ENCODE data around the gene VMO1.
"Not testable (repeated sequence)": the region's sequence is repeated elsewhere in the genome, so short reads cannot be mapped to it uniquely, and the experiment has no call there.

Gene VMO1, protein sequence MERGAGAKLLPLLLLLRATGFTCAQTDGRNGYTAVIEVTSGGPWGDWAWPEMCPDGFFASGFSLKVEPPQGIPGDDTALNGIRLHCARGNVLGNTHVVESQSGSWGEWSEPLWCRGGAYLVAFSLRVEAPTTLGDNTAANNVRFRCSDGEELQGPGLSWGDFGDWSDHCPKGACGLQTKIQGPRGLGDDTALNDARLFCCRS

DNA sequence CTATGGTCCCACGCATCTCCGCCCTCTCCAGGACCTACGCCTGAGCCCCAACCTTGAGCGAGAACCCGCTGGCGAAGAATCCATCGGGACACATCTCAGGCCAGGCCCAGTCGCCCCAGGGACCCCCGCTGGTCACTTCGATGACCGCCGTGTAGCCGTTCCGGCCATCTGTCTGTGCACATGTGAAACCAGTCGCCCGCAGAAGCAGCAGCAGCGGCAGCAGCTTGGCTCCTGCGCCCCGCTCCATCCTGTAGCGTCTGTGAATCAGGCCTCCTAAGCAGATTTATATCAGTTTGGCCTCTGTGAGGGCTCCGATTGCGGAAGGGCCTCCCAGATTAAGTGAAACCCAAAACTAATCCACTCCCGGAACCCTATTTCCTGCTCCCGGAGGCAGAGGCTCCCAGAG lies at the start of gene VMO1:
TSS of gene VMO1 (minus strand) at position 259 of the 406 bp plus-strand sequence. CDS start at position 247, 12 bp downstream.
- DNase-seq: no peak

DNA sequence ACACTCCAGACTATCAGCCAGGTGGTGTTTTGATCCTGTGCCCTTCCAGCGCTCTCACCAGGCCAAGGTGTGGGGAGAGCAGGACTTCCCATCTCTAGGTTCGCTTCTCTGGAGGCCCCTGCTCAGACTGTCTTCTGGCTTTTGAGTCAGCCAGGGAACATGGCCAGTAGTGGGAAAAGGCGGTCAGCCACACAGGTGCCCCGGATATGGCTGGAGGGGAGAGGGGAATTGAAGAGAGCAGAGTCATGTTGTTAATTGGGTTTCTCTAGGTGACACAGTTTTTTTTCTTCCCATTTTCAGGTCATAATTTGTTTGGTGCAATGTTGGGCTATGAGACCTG lies 48.5 kb upstream of the VMO1 start:
- DNase-seq: no peak

DNA sequence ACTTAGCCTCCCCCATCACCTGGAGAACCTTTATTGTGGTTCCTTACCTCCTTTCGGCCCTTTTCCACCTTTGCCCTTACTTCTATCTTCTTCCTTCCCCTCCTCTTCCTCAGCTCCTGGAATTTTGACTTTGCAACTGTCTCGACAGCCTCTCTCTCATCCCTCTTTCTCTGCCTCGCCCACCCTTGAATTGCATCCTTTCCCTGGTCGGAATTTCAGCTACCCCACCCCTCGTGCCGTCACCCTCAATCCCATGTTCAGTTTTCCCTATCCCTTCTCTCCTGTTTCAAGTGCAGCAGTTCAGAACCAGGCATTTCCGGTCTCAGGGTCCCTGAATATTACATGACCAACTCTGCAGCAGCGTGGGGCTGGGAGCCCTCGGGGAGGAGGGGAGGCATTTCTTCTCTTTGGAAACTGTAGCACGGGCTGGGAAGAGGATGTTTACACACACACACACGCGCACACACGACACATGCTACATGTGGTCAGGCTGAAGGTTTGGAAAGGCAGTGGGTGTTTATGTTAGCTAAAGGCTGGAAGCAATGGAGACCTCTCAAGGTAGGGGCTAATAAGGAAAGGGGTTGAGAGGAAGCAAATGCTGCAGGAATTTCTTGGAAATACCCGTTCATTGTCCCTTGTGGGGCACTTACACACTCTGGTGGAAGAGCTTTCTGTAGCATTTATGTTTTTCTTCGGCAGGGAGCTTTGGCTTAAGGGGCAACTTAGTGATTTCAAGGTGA lies 47.9 kb upstream of the VMO1 start:
- peak; percentile 34 for DNase-seq

DNA sequence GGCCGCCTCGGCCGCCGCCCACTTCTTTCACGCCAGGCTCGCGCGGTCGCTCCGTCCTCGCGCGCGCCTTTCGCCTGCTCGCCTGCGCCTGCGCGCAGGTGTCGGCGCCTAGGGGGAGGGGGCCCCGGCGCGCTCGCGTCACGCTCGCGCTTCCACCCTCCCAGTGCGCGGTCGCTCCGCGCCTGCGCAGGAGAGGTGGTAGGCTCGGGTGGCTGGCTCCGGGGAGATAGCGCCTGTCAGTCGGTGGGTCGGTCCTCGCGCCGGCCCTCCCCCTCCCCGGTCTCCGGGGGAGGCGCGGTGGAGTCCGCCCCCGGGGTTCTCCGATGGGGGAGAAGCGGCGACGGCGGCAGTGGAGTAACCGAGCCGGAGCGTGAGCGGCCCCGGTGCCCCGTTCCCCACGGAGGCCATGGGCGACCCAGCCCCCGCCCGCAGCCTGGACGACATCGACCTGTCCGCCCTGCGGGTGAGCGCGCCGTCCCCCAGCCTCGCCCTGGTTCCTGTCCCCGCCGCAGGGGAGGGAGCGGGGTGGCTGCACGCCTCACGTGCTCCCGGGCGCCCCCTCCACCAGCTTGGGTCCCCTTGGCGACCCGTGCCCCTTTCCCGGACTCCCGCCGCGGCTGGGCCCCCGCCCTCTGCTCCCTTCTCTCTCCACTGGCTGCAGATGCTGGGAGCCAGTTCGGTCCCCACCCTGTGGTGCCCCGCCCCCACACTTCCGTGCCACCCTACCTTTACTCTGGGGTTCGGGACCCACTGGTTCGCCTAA lies 47.2 kb upstream of the VMO1 start, which contains the start of gene MINK1:
TSS of gene MINK1 (plus strand) at position 163 of the 763 bp plus-strand sequence. CDS start at position 407, 244 bp downstream.
- peak; percentile 88 for DNase-seq

DNA sequence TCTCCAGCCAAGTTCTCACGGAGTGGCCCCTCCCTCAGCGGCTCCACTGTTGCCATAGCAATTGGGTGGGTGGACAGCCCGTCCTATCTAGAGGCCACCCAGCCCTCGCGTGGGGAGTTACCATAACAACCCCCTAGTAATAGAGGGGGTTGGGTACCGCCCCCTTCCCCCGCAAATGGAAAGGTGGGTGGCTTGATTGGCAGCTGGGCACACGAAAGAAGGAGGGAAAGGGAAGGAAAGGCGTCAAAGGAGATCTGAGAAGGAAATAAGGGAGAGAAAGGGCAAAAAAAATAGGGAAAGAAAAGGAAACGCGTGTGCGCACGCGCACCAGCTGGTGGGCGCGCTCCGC lies 46.6 kb upstream of the VMO1 start:
- not testable (repeated sequence) for DNase-seq

DNA sequence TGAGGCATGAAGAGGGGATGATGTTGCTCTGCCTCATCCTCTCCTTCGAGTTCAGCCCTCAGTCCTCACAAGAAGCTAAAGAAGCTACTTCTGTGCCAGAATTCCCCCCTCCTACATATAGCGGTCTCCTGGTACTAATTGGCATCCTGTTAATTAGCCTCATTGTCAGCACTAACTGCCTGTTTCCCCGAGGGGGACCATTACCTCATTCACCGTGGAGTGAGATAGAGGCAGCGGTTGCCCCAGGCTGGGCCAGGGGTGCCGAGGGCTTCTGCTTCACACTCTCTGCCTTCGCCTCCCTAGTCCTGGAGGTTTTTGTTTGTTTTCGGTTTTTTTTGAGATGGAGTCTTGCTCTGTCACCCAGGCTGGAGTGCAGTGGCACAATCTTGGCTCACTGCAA lies 41.2 kb upstream of the VMO1 start:
- no peak for DNase-seq

DNA sequence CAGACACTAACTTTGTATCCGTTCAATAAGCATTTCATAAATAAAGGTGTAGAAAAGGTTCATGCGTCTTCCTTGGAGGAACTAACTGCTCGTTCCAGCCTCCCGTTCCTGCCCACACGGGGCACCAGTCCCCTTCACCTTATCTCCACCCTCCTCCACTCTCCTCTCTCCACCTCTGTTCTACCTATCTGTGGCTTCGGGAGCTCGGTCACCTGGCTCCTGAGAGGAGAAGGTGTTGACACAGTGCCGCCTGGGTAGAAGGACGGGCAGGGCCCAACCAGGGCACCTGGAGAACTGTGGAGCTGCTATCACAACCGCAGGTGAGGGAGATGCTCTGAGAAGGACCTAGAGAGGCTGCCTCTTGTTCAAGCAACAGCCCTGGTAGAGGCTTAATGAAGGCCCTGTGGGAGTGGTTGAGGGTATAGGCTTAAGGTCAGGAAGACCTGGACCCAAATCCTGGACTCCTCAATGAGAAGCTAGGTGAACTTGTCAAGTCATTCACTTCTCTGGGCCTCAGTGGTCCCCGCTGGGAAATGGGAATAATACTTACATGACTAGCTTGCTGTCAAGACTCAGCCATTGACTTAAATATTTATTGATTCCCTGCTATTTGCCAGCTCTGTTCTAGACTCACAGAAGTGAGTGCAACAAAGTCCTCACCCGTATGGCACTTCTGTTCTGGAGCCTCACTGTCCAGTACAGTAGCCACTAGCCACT lies 37.4 kb upstream of the VMO1 start:
- DNase-seq: no peak

DNA sequence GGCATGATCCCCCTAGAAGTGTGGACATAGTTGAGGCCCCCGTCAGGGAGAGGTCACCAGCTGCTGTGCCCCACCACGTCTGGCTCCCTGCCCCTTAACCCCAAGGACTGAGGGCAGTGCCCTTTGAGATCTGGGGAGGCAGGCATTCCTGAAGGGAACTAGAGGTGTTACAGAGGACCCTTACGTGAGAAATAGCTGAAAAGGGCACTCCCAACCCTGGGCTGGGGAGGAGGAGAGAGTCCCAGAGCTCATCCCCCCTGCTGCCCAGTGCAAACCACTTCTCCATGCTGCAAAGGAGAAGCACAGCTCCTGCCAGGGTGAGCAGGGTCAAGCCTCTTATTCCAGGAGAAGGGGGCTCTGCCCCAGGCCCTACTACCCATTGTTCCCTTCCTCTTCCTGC lies 36.7 kb upstream of the VMO1 start:
- no peak for DNase-seq

DNA sequence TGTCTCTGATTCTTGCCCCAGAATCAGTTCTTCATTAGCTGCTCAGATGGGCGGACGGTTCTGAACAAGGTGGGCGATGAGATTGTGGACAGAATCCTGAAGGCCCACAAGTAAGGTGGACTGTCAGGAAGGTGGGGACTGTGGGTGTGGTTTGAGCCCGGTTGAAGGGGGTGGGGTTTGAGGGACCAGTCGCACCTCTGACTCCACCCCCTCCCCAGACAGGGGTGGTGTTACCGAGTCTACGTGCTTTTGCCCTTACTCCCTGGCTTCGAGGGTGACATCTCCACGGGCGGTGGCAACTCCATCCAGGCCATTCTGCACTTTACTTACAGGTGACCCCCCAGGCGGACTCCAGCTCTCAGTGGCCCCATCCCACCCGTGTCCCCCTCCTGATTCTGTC lies 32.1 kb upstream of the VMO1 start:
- DNase-seq: no peak

DNA sequence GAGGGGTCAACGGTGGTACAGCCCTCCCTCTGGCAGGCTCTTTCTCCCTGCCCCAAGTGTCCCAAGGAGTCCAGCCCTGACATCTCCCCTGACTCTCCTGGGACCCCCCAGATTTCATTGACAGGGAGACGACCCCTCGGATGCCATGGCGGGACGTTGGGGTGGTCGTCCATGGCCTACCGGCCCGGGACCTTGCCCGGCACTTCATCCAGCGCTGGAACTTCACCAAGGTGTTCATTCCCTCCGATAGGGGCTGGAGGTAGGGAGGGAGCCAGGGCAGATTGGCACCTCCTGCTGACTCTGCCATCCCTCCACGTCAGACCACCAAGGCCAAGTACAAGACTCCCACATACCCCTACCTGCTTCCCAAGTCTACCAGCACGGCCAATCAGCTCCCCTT lies 30.7 kb upstream of the VMO1 start:
- DNase-seq: no peak

DNA sequence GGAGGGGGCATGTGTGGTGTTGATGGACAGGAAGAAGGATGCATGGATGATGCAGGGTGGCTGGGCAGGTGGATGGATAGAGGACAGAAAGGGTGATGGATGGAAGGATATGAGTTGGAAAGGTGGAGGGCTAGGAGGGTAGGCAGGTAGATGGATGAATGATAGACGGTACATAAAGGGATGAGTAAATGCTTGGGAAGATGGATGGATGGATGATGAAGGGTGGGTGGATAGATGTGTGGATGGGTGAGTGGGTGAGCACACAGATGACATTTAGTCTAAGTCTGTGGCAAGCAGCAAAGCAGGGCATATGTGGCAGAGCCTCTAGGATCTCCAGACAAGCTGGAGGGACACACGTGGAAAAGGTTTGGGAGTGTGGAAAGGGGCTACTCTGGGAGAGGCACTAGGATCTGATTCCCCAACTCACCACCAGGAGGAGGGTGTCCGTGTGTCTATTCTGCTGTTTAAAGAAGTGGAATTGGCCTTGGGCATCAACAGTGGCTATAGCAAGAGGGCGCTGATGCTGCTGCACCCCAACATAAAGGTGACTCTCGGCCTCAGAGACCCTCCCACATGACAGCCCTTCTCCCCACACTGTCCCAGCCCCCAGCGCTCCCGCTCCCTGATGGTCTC lies 29.0 kb upstream of the VMO1 start:
- no peak for DNase-seq

DNA sequence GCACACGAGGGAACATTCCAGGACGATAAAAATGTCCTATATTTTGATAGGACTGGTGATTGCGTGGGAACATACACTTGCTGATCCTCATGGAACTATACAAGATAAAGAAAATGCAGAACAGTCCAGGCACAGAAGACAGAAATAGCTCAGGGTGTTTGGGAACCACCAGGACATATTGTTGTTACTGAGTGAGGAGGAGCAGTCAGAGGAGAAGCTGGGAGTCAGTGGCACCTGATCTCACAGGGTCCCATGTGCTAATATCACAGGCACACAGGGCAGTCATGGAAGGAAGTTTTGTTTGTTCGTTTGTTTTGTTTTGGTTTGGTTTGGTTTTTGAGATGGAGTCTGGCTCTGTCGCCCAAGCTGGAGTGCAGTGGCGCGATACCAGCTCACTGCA lies 26.5 kb upstream of the VMO1 start:
- no peak for DNase-seq

DNA sequence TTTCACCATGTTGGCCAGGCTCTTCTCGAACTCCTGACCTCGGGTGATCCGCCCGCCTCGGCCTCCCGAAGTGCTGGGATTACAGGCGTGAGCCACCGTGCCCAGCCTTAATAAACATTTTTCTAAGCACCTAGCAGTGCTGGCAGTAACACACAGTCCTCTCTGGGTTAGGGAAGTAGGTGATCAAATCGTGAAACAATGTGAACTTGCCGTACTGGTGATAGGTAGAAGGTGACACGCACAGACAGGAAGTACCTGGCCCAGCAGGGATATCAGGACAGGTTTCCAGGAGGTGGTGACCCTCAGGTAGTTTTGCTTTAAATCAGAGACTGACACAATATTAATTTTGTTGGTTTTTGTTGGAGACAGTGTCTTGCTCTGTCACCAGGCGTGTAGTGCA lies 25.3 kb upstream of the VMO1 start:
- no peak for DNase-seq

DNA sequence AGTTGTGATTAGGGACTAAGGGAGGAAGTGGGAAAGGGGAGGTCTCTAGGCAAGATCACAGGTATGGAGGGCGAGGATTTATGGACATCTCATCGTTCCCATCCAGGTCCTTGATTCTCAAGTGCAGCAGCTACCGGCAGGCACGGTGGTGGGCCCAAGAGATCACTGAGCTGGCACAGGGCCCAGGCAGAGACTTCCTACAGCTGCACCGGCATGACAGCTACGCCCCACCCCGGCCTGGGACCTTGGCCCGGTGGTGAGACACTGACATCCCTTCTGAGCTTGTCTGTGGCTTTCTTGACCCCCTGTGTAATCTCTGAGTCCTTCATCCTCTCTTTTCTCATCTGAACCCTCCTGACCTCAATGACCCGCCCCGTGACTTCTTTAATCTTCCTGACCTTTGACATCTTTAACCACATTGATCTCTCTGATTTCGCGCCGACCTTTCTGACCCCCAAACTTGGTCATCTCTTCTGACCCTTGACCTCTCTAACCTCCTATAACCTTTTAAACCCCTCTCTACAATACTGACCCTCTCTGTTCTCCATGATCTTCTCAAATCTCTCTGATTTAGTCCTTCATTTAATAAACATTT lies 24.6 kb upstream of the VMO1 start:
- no peak for DNase-seq

DNA sequence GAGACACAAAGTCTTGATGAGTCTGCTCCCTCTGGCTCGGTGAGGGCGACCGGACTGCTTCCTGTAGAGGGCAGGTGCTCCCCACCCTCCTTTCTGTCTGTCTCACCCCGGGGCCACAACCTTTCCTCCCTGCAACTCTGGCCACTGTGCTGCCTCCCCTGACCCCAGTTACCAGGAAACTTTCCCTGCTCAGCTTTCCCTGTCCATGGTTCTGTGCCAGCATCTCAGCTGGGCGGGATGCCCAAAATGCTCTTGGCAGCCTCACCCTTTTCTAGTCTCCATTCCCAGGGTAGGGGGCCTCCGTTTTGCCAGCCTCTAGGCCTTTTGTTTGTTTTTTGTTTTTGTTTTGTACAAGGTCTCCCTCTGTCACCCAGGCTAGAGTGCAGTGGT lies 22.2 kb upstream of the VMO1 start:
- DNase-seq: no peak

DNA sequence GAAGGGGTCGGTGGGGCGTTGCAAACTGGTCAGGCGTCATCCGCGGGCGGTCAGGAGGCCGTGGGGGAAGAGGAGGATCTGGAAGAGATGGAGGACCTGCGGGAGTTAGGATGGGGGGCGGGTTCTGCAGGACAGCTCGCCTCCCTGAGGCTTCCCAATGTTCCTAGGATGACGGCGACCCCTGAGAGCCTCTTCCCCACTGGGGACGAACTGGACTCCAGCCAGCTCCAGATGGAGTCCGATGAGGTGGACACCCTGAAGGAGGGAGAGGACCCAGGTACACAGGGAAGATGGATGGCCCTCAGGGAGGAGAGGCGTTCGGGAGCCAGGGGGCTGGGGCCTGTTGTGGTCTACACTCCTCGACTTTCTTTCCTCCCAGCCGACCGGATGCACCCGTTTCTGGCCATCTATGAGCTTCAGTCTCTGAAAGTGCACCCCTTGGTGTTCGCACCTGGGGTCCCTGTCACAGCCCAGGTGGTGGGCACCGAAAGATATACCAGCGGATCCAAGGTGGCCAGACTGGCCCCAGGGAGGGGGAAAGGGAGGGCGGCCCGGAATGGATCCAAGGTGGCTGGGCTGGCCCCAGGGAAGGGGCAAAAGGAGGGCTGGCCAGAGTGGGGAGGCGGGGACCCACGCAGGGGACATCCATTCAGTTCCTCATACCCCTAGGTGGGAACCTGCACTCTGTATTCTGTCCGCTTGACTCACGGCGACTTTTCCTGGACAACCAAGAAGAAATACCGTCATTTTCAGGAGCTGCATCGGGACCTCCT lies 21.6 kb upstream of the VMO1 start:
- DNase-seq: no peak

DNA sequence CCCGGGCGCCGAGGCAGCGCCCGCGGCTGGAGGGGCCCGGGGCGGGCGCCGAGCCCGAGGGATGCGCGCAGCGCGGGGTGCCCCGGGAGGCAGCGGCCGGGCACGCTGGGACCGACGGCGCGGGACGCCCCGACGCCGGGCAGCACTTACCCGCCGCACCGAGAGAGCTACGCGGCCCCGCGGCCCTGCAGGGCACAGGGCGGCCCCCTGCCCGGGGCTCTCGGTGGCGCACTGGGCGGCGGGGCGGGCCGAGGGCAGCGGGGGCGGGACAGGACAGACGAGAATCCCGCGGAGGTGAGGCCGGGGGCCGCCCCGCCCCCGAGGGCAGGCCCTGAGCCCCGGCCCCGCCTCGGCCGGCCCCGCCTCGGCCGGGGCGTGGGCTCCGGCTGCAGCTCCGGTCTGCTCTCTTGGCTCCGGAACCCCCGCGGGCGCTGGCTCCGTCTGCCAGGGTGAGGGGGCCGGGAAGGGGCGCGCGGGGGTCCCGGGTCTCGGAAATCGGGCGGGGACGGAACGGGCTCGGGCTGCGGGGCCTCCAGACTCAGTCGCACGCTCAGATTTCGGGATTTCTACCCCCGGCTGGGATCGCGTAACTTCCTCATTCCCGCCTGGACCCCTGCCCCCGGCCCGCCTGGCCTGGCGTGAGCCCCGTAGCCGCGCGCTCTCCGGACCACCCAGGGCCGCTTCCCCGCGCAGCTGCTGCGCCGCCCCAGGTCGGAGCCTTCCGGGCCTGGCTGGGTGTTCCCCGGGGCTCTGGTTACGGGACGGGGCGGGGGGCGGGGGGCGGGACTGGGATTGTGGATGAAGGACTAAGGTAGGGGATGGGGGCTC lies 20.8 kb upstream of the VMO1 start, which contains the start of gene PLD2:
TSS of gene PLD2 (plus strand) at position 376 of the 828 bp plus-strand sequence. CDS start 621 bp downstream, outside the sequence.
- DNase-seq: peak; percentile 91

DNA sequence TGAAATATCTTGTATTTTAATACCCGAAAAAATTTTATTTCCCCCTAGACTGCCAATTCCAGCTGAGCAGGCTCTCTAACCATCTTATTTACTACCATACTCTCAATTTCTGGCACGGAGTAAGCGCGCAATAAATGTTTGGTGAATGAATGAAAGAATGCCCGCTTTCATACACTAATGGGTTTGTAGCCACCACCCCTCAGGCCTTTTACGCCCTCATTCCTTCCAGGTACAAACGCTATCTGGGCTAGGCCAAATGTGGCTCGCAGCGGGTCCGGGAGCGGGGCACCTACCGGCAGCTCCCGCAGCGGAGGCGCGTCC lies 20.3 kb upstream of the VMO1 start:
- DNase-seq: peak; percentile 41

DNA sequence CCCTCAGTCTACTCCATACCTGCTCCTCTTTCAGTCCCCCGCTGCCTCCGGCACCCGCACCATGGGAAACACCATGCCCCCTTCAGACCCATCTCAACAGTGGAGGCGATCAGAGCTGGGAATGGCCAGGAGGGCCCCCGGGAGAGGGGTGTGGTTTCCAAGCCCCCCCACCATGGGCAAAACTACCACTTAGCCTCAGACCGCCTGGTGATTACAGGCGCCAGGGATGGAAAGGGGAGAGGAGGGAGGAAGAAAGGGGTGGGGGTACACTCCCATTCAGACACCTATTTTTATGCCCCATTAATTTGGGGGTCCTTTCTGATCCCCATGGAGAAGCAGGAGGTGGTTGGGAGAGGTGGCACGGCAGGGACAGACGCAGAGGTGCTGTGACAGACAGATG lies 16.1 kb upstream of the VMO1 start, which contains the start of gene C17orf114:
TSS of gene C17orf114 (minus strand) at position 101 of the 400 bp plus-strand sequence.
- no peak for DNase-seq

DNA sequence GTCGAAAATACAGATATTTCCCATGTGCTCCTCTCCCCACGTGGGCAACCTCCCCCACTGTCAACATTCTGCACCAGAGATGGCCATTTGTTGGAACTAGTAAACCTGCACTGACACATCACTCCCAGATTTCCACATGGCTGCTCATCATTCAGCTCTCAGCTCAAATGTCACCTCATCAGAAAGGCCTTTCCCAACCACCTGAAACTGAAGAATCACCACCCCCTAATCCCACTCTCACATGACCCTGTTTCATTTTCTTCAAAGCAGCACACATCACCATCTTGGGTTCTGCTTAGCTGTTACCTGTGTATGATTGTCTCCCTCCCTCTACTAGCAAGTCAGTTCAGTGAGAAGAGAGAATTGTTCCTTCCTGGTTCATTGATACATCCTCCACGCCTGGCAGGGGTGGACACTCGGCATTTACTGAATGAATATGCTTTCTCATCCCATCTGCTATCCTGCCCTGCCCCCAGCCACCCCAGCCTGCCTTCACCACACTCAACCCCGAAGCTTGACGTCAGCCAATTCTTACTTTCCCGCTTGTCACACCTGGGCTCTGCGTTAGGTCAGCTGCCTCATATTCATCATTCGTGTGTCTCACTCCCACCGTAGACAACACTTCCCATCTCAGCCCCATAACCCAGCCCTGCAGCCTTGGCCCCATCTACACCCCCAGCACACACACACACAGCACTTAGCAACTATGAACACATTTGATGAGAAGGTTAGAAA lies 14.5 kb upstream of the VMO1 start:
- no peak for DNase-seq
